NOMO-1 treated with dmso at 0.1 percent for 144 hours (cell line): Measurements from ENCODE around the gene SH3RF3.
A peak's percentile ranks its signal among the peaks of the same experiment; 100 is the strongest.

Source experiments
- DNase-seq: peaks from one replicate; lab custom pipeline; 2025; ENCODE audit not compliant: unreplicated experiment; lab: John Stamatoyannopoulos, UW

Gene SH3RF3

DNA sequence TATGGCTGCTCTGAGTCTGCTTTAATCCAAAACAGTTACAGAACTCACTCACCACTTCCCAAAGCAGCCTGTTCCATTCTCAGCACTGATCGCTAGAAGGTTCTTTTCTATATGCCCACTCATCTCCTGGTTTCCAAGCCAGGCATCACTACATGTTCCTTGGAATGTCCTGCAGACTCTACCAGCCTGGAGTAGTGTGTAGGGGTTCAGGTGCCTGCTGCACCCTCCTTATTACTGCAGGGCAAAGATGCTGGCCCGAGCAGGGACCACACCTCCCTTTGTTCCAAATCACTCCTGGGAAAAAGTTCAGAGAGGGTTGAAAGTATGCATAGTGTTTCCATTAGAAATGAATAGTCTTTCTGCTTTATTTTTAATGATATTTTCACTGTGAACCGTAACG lies 196.6 kb downstream of the SH3RF3 start:
- DNase-seq, result no peak

DNA sequence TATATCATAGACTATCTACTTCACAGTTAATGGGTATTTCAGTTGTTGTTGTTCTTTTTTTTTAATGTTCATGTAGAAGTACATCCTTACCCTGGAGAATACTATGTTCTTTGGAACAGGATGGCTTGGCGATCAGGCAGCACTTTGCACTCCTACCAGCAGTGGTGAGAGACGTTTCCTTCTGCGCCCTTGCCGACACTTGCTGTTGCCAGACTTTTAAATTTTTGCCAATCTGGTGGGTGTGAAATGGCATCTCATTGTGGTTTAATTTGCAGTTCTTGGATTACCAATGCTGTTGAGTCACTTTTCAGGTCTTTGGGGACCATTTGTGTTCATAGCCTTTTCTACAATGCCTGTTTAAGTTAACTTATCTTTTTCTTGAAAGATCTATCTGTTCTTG lies 197.3 kb downstream of the SH3RF3 start:
- DNase-seq, result no peak

- no peak for DNase-seq
Observed at GRCh38 chr2:109330056-109330455, 201.1 kb downstream of the SH3RF3 start.

- no peak for DNase-seq
Observed at GRCh38 chr2:109331081-109331480, 202.1 kb downstream of the SH3RF3 start.

DNA sequence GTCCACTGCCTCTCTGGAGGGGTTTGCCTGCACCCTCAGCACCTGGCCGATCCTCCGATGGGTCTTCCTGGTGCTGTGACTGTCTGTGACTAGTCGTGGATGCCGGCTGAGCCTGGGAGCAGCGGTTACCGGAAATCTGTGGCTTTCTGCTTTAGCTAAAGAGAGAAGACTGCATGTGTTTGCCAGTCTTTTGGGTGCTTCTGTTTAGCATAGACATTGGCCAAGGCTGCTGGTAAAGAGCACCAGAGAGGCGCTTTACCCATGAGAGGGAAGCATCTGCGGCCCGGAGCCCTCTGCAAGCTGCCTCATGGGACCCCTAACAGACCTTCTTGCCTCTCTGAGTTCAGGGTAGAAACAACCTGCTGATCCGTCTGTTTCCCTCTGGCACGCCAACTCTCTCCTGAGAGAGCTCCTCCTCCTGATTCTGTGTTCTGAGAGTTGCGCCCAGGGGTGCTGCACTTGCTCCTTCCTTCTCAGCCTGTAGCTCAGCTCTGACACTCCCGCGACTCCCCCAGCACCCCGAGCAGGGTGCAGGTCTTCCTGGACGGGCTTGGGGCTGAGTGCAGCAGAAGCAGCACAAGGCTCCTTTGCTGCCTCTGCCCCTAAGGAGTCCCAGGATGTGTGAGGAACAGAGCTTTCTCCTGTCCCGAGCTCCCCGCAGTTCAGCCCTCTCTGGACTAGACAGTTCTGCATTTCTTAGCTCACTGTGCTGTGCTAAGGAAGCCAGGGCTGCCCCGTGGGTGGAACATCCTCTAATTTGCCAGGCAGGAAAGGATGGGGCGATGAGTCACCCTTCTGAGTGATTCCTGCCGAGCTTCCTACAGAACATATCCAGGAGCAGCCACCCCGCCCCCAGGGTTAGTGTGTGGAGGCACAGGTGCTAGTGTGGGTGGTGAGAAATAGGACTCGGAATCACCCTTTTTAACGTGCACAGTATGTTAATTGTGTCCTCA lies 203.2 kb downstream of the SH3RF3 start:
- DNase-seq, result no peak

- DNase-seq, result no peak
Observed at GRCh38 chr2:109332880-109333279, 203.9 kb downstream of the SH3RF3 start.

DNA sequence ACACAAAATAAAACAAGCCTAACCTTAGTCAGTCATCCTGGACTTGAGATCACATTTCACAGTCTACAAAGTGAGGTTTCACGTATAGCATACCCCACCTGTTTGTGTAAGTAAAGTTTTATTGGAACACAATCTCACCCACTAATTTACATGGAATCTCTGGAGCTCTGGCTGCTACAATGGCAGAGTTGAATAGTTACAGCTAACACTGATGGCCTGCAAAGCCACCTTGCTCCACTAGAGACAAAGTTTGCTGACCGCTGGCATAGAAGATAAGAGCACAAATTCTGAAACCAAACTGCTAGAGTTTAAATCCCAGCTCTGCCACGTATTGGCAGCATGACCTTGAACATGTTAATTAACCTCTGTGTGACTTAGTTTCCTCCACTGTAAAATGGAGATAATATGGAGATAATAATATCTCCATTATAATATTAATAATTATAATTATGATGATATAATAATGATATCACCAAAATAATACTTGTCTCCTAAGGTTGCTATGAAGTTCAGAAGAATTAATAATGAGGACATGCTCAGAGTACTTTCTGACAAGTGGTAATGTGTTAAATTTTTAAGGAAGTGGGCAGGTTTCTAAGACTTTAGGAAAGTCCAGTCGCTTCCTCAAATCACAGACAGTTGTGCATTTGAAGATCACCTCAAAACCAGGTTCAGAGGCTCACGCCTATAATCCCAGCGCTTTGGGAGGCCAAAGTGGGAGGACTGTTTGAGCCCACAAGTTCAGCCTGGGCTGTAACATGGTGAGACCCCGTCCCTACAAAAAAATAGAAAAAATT lies 204.6 kb downstream of the SH3RF3 start:
- peak; percentile 18 for DNase-seq

- no peak for DNase-seq
Observed at GRCh38 chr2:109335631-109336176, 206.7 kb downstream of the SH3RF3 start.

- DNase-seq, result no peak
Observed at GRCh38 chr2:109336296-109336695, 207.3 kb downstream of the SH3RF3 start.

DNA sequence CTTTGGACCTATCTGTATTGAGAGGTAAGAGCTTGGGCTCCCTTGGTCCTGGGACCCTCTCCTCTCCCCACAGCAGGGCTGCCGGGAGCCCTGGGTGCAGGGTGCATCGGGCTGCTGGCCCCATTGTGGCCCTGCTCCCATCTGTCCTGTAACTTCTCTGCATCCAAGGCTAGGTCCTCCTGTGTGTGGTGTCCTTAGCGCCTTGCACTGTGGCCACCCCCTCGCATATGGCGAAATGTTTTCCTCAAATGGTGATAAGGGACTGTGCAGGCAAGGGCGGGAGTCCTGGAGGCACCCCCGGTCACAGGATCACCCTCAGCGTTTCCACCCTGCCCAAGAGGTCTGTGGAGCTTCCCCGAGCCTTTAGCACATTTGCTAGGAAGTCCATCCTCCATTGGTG lies 208.2 kb downstream of the SH3RF3 start:
- DNase-seq, result no peak

GRCh38 chr2:109339519-109339966 lies 210.5 kb downstream of the SH3RF3 start:
- DNase-seq, result no peak

DNA sequence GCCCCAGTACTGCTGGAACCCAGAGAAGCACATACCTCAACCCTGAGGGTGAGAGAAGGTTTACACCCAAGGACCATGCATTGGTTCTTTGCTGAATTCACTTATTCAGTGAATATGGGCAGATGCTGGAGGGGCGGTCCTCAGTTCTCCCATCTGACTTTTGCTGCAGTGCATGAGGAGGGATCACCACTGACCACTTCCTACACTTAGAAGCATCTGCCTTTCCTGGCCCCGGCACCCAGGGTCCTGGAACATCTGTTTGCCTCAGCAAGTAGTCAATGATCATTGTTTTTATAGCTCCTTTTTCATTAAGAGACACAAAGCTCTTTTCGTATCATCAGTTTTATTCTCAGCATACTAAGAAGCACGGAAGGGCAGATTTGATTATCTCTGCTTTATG lies 211.4 kb downstream of the SH3RF3 start:
- no peak for DNase-seq

DNA sequence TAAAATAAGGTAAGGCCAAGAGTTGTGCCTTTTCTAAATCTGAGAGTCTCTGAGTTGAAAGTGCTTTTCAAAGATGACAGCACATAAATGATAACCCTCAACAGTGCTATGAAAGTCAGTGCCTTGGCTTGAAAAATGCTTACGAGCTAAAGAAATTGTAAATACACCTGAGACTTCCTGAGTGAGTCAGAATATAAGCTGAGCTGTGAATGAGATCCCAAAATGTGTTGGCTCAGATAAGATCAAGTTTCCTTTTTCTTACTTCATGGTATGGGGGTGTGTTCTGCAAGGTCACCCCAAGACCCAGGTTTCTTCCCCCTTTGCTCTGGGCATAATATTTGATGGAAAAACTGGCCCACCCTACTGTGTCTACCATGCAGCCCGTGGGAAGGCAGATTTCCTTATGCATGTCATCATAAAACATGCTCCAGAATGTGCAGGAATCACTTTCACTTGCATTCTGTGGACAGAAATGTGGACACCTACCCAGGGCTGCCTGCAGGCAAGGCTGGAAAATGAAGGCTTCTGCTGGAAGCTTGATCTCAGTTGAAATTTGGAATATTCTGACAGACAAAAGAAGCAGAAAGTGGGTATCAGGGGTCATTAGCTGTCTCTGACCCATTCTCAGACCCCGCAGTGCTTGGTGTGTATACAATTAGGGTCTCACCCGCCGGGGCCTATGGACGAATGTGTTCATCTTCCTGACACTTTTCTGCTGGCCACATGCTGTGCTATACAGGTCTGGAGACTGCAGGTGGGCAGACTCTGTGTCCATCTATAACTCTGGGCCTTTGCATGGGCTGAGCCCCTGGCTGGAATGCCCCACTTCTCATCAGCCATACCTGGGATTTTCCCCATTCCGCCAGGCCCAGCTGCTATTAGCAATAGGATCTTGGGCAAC lies 212.6 kb downstream of the SH3RF3 start:
- DNase-seq, result no peak

- DNase-seq, result no peak
Observed at GRCh38 chr2:109342256-109342850, 213.3 kb downstream of the SH3RF3 start.

GRCh38 chr2:109342930-109343329 lies 213.9 kb downstream of the SH3RF3 start:
- DNase-seq, result no peak

- no peak for DNase-seq
Observed at GRCh38 chr2:109343460-109343859, 214.5 kb downstream of the SH3RF3 start.

DNA sequence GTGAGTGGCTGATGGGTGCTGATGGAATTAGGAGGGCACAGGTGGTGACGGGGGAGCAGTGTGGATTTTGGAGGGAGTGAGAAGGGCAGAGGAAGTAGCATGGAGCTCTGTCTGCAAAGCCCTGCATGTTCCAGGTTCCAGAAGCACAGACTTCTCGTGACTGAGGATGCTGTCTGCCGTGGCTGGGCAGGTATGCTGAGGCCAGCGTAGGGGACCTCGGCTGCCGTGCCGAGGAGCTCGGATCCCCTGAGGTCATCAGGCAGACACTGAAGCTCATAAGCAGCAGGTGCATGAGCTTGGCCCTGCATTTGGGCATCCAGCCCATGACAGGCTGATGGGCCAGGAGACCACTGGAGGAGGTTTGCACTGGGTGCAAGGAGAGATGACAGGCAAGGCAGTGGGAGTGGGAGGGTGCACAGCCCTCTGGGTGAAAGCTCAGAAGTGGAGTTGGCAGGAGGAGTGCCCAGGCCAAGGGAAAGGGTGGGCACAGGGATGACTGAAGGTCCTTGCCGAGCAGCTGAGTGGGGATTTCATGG lies 215.3 kb downstream of the SH3RF3 start:
- DNase-seq, result no peak

GRCh38 chr2:109345091-109345490 lies 216.1 kb downstream of the SH3RF3 start:
- no peak for DNase-seq

GRCh38 chr2:109345653-109346480 lies 216.9 kb downstream of the SH3RF3 start:
- DNase-seq, result no peak
